GM19351 (cell line): ENCODE measurements around the gene SIX5.
A peak's percentile ranks its signal among the peaks of the same experiment; 100 is the strongest.

Experiments
- ATAC-seq: cut with Tn5 transposase; IDR thresholded peaks from one replicate; pipeline ENCODE4 v1.9.1; 2021; ENCODE audit warnings: mild to moderate bottlenecking, moderate library complexity; ENCODE audit not compliant: unreplicated experiment

SIX5 gene

GRCh38 chr19:45793178-45793564 lies 24.1 kb upstream of the SIX5 start:
- ATAC-seq: no peak

- ATAC-seq: peak; percentile 91
Measured at GRCh38 chr19:45792470-45793177, 23.6 kb upstream of the SIX5 start, which contains the start of gene DMWD. Gene DMWD, minus strand, starts transcription at chr19:45792845. Its CDS starts 89 bp downstream, at chr19:45792756.

GRCh38 chr19:45791744-45792469 lies 22.9 kb upstream of the SIX5 start:
- peak; percentile 12 for ATAC-seq

- no peak for ATAC-seq
Measured at GRCh38 chr19:45790942-45791341, 21.9 kb upstream of the SIX5 start.

- ATAC-seq: no peak
Measured at GRCh38 chr19:45789035-45789786, 20.2 kb upstream of the SIX5 start.

GRCh38 chr19:45786533-45786894 lies 17.5 kb upstream of the SIX5 start:
- ATAC-seq: no peak

- no peak for ATAC-seq
Measured at GRCh38 chr19:45785781-45786532, 16.9 kb upstream of the SIX5 start.

GRCh38 chr19:45785097-45785496 lies 16.0 kb upstream of the SIX5 start:
- no peak for ATAC-seq

- ATAC-seq: no peak
Measured at GRCh38 chr19:45784096-45784495, 15.0 kb upstream of the SIX5 start.

GRCh38 chr19:45782820-45783785 lies 14.1 kb upstream of the SIX5 start:
- ATAC-seq: no peak

- no peak for ATAC-seq
Measured at GRCh38 chr19:45782162-45782691, 13.2 kb upstream of the SIX5 start, which contains the start of gene DMPK. Gene DMPK, minus strand, starts transcription at chr19:45782490. Its CDS starts 138 bp downstream, at chr19:45782352.

GRCh38 chr19:45781214-45782161 lies 12.4 kb upstream of the SIX5 start:
- ATAC-seq: no peak

GRCh38 chr19:45780448-45781213 lies 11.6 kb upstream of the SIX5 start:
- no peak for ATAC-seq

- no peak for ATAC-seq
Measured at GRCh38 chr19:45780146-45780447, 11.0 kb upstream of the SIX5 start.

GRCh38 chr19:45779231-45780145 lies 10.4 kb upstream of the SIX5 start:
- ATAC-seq: peak; percentile 85

- no peak for ATAC-seq
Measured at GRCh38 chr19:45778010-45778661, 9.1 kb upstream of the SIX5 start.
